RPMI7951 (cell line): ENCODE data around the gene GRID1. TPM values are rescaled to one million over a fixed set of nuclear protein-coding genes. Genes with fewer than 3 reads are reported as not detected.
"Not testable (repeated sequence)": the region's sequence is repeated elsewhere in the genome, so short reads cannot be mapped to it uniquely, and the experiment has no call there.

ENCODE experiments used
- DNase-seq: peaks from one replicate; pipeline ENCODE4 v3.0.0-alpha.2; 2012; ENCODE audit warnings: low read depth
- total RNA-seq: library from RNA; depleted of rRNA; stranded (reverse); fragments of >200 nt; shearing (Covaris generic); gene quantifications from 2 replicates; pipeline ENCODE4 v1.2.3, GENCODE V29; 2014

The GRID1 gene
- total RNA-seq, 1 experiment from 2014 or later = not detected

DNA sequence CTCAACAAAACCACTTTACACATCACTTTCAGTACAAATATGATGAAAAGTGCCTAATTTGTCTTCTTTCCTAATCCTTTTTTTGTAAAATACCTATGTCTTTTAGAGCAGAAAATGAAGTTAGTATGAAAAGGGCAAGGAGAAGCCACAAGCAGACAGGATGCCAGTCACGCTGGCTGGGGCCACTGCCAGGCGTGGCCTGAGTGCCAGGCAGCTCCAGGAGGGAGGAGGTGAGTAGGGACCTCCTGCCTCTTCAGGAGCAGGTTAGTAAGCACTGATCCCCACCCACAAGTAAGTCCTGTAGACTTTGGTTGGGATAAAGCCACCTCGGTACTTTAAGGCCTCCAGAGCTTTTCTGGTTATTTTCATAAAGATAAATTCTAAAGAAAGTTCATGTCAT lies 432.0 kb downstream of the GRID1 start:
- DNase-seq = no peak

DNA sequence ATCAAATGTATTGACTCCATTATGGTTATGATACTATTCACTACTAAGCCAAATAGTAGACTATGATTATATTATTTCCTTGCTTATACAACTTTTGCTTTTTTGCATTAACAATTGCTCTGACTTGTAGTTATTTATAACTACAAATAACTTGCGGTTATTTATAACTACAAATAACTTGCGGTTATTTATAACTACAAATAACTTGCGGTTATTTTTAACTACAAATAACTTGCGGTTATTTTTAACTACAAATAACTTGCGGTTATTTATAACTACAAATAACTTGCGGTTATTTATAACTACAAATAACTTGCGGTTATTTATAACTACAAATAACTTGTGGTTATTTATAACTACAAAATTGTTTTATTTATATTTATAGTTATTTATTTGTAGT lies 436.6 kb downstream of the GRID1 start:
- not testable (repeated sequence) for DNase-seq

DNA sequence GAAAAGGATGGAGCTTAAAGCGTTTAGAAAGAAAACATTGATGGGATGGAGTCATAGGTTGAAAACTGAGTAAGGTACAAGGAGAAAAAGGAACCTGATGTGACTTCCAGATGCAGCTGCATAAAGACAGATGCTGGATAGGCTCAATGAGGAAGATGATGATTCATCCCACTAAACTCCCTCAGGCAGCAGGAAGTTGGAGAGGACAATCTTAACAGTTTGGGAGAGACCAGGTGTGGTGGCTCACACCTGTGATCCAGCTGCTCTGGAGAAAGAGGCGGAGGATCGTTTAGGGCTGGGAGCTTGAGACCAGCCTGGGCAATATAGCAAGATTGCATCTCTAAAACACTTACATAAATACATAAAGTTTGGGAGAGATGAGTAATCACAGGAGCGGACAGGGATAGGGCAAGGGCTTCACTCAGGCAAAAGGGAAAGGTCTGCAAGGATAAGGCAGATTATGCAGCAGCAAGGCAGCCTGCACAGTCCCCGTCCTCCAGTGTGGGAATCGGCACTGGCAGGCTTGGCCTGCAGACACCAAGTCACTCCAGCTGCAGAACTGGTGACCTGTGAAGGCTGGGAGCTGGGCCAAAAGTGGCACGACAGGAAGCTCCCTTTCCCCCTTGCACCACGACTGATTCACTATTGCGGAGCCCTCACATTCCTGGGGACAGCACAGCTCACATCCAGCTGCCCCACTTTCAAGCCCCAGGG lies 438.5 kb downstream of the GRID1 start:
- no peak for DNase-seq

DNA sequence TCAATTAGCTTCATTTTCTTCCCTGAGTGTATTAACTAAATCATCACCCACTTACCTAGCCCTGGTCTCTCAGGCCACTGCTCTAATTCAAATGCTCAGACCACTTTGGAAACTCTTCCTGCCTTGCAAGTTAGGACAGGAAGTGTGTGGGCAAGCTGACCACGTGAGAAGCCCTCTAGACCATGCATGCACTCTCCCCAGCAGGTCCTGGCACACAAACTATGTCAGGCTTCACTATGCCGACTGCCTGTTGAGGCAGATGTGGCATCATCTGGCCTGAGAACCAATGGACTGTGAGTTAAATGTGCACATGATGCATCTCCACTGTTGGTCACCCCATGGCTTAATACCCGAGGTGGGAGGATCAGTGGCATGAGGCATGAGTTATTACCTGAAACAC lies 439.6 kb downstream of the GRID1 start:
- no peak for DNase-seq

DNA sequence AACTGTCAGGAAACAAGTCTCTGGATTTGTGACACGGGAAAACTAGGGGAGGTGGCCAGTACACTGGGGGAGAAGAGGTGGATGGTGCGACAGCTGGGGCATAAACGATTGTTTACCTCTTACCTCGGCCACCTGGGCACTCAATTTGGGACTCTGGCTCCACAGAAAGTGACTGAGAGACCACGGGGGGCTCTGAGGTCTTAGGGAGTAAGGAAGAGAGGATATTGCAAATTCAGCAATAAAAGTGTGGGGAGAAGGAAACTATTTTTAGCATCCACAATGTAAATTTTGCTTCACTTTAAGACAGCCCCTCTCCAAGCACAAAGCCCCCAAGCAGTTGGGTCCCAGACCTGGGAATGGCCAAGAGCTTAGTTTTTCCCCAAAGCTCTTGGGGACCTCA lies 440.5 kb downstream of the GRID1 start:
- no peak for DNase-seq

DNA sequence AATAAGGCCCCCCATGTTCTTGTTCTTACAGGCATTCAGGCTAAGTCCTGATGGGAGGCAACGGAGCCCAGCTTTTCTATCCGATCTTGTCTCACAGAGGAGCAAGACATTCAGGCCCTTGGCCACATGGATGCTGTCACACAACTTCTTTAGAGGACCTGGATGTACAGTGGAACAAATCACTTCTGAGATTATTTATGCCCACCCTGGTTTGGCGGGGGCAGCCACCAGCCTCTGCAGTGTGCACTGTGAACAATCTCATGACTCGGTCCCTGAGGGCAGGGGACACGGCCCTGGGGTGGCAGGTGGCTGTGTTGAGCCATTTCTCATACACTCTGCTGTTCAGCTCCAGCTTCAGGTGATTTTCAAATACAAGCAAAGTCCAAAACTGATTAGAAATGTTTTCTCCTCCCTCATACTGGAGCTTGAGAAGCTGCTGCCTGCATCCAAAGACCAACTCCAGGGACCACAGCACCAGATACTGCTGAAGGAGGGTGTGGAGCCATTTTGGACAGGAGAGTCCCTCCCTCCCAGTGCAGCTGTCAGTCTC lies 441.3 kb downstream of the GRID1 start:
- DNase-seq = no peak

DNA sequence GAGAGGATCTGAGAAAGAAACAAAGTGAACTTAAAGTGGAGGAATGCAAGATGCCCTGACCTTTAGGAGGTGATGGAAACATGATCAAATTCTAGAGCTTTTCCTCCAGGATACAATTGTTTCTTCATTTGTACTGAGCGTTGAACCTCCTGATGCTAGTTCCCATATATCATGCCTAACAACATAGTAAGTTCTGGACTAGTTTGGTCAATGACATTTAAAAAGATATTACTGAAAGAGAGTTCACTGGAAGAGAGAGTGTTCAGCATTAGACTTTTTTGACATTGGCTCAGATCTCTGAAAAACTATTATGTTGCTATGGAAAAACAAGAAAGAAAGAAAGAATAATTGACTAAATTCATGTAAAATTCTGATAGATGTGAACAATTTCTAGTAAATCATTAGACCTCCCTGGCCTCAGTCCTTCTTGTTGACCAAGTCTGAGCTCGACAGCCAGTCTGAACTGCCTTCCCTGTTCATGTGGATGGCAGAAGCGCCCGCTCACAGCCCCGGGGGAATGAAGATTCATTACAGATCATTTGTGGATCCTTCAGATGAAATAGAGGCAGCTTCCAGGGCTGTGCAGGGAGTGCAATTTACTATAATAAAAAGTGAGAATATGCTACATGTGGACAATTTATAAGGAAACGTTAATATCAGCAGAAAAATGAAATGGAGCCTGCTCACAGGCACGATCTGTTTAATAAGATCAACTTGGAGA lies 442.1 kb downstream of the GRID1 start:
- DNase-seq = no peak

DNA sequence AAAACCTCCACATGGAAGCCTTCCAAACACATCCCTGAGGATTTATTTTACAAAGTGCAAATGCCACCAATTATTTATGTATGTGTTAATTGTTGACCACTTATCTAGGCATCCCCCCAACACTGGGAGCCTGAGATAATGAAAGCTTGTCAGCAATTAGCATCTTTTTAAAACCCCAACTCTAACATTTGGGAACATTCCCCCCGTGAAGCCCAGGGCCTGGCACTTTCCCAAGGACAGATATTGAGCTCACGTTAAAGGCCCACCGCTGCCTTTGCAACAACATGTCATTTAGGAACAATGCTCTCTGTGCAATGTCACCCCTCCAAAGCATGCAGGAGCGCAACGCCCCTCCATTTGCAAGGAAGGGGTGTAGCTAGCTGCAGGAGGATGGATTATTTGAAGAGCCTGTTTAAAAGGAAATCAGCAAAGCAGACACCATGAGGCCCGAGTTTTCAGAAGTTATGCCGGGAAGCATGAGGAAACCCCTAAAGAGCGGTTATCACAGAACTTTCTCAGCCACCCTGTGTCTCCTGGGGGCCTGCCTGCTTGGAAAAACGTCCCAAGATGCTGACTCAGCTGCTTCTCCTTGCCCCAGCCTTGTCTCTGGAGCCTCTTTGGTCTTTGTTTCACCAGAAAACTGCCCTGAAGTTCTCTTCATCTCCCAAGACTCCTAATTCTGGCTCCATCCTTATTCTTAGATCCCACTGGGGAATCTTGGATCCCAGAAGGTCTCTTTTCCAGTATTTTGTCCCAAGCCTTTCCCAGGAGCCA lies 444.1 kb downstream of the GRID1 start:
- DNase-seq = no peak

DNA sequence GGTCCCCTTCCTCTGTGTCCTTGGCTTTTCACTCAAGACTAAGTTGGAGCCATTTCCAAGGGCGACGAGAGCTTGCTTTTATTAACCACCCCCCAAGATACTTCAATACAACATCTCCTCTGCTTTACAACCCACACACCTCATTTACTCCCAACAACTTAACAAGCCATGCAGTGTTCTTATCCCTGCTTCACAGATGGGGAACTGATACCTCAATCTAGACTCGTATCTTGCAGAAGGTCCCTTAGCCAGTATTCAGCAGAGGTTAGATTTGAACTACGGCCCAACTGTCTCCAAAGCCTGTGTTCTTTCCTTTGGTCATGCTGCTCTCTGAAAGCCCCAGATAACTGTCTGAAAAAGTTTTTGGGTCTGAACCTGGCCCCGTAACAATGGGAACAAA lies 444.8 kb downstream of the GRID1 start:
- DNase-seq = no peak

DNA sequence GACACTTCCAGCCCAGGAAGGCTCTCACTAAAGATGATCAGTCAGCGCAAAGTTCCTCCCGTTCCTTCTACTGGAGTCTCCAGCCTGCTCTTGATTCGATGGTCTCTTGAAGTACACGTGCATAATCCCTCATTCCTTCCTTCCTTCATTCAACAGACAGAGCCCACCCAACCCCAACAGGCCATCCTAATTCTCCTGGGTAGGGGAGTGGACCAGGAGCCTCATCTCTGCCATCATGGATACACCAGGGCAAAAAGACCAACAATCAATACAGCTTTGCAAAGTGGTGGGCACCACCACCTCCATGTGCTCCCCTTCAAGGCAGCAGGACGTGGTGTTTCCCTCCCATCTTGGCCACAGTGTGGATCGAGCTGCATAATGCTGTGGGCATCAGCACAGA lies 446.3 kb downstream of the GRID1 start:
- no peak for DNase-seq

DNA sequence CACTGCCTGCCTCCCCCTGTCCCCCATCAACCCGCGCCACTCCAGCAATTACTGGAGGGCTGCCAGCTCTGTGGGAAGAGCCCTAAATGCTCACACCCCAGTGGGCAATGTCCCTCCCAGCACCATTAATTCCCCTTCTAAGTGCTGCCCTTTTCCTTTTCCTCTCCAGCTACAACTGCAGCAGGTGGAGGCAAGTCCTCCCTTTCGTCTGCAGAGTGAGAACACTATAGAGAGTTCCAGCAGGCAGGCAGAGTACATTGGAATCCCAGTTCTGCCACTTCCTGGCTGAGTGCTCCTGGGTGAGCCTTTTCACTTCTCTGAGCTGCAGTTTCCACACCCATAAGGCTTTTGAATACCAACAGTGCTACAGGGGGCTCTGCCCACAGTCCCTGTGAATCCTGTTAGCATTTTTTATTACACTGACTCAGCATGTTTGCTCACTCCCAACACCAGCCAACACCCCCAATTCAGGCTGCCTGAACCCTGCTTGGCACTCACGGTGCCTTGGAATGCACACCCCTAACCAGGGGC lies 447.0 kb downstream of the GRID1 start:
- no peak for DNase-seq

DNA sequence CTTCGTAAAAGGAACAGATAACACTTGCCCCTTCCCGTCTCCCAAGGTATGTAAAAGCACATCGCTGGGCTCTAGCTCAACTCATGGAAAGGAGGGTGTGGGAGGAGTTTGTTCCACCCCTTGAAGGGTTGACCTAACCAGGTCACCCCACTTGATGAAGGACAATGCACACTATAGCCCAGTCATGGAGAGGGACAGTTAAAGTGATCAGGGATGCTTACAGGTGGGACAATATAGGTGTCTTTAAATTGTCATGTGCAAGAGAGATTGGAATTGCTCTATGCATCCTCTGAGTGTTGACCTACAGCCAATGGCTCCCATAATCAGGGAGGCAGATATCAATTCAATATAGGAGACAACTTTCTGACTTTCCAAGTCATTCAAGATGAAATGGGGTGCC lies 448.2 kb downstream of the GRID1 start:
- no peak for DNase-seq

DNA sequence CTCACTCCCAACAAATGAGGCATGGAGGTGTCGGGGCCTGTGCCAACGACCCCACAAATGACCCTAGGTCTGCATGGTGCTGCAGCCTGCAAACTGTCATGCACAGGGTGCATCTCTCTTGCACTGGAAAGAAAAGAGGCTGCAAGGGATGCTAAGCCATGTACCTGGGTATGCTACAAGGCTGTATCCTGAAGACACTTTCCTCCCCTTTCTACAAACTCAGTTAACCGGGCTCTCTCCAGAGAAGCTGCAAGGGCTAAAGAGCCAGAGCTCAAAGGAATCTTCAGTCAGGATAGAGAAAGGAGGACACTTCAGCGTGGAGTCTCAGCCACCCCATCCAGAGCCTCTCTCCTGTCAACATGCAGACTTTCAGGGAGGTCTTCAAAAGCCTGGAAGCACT lies 449.0 kb downstream of the GRID1 start:
- no peak for DNase-seq

DNA sequence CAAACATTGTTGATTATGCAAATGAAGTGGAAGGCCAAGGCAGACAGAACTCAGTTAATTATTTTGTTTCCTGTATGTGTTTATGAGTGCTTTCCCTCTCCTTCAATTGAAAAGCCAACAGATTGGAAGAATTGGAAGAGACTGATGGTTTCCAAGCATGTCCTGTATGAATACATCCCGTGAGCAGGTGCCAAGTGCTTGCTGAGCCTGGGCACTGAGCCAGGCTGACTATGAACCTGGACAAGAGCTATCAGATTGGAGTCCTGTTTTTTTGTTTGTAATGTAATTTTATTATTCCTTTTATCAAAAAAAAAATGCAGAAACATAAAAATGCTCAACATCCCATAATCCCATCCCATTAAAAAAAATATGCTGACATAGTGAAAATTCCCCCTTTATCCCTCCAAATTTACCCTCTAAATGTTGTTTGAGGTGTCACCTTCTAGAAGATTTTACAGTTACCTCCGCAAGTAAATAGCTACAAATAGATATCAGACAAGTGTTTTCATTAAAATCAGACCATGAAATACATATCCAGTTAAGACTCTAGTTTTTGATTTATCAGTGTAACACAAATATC lies 449.5 kb downstream of the GRID1 start:
- DNase-seq = no peak

DNA sequence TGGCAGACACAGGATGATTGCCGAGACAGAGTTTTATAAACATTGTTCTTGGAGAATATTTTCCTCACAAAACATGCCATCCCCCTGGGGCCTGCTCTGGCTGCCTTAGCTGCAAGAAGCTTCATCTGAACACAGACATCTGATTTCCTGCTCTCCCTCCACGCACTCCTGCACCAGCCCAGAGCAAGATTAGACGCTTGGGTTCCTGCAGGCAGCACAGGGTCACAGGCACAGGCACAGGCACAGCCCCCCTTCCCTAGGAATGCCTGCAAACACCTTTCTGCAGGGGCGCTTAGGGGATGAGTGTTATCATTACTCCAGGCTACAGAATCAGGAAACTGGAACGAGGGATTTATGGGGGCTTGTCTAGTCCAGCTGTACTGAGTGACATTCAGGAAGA lies 450.3 kb downstream of the GRID1 start:
- DNase-seq = no peak

DNA sequence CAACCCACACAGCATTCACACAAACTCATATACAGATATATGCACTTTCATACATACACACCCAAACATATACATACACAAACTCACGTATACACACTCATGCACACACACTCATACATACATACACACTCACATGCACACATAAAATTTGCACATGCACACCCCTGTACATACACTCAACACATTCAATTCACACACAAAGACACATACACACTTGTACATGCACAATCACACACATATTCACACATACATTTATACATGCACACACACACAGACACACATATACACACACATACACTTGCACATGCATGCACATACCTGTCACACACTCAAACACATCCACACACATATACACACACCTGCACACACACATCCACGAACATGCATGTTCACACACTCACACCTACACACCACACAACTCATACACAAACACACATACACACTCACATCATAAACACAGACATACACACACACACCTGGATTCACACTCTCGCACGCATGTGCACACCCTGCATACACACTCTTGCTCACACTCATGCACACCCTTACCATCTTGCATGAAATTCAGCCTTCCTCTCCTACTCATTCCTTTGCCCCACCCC lies 451.2 kb downstream of the GRID1 start:
- no peak for DNase-seq

DNA sequence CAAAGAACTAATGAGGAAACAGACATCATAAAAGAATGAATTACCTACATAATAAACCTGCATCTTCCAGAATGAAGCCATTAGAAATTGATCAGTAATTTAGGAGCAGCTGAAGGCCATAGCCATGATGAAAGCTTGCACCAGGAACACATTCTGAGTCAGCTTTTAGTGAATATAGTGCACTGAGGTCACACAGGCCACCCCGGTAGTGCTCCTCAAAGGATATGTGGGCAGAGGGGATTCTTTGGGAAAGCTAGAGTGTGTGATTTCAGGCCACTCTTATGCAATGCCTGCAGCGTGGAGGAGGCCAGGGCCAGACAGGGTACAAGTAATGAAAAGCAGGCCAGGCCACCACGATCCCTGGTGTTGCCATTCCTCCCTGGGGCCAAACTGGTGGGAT lies 451.9 kb downstream of the GRID1 start:
- DNase-seq = no peak

DNA sequence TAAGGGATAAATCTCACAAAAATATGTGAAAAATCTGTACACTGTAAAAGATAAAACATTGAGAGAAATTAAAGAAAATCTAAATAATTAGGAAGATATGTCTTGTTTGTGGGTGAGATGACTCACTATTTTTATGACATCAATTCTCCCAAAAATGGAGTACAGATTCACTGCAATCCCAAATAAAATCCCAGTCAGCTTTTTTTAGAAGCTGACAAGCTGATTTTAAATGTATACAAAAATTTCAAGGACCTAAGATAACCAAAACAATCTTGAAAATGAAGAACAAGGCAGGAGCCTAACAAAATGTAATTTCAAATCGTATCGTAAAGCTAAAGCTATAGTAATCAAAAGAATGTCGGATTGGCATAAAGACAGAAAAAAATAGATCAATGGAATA lies 458.1 kb downstream of the GRID1 start:
- DNase-seq = no peak

DNA sequence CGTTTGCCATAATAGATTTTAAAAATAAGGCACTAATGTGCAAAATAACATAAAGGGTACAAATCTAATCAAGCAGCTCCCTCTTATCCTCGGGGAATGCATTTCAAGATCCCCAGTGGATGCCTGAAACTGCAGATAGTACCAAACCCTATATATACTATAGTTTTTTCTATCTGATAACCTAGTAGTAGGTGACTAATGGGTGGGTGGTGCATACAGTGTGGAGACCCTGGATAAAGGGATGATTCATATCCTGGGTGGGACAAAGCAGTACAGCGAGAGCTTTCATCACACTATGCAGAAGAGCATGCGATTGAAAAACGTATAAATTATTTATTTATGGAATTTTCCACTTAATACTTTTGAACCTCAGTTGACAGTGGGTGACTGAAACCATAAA lies 464.5 kb downstream of the GRID1 start:
- DNase-seq = peak; percentile 3

DNA sequence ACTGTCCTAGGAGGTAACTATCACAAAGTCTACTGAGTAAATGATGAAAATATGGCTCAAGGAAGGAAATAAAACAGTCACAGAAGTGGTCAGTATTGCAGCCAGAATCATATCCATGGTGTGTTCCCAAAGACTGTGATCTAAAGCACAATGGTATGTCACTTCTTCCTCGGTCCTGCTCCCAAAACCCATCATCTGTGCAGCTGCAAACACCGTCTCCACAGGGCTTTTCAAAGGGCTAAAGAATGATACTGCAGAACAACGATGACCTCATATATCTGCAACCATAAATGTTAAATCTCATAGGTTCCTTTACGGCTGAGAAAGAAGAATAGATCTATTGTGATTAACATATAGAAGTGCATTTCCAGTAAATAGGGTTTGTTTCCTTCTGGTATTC lies 465.0 kb downstream of the GRID1 start:
- DNase-seq = no peak

DNA sequence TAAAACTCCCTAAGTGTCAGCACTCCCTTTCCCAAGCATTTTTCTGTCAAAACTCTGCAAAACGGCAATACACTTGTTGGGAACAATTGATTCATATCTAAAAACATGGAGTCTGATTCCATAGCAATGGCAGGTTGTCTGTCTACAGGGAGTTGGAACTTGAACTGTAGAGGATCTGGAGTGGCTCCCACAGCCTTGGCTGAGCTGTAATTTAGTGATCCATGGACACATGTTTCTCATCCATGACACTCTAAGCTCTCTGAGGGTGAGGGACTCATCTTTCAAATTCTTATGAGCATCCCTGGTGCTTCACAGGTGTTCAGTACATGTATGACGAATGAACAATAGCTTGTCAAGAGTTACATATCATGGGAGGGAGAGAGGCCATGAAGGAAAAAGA lies 466.1 kb downstream of the GRID1 start:
- DNase-seq = no peak

DNA sequence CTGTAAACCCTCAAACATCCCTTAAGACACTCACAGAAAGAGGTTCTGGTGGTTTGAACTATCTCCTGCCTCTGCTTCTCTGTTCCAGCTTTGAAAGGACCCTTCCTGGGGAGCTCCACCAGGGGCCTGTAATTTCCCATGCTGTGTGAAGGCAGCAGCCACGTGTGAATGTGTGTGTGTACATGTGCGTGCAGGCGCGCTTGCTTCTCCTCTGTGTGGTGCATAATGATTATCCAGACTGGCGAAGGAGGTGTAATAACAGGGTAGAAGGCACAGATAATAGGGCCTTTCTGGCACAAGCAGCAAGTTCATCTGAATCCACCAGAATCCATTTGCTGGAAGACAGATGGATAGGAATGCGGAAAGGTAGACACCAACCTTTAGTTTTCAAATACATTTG lies 466.5 kb downstream of the GRID1 start:
- no peak for DNase-seq
